ENCODE results near the gene SLC13A5. TPM values are rescaled to one million over a fixed set of nuclear protein-coding genes. Genes with fewer than 3 reads are reported as not detected.

Gene SLC13A5
- total RNA-seq, 1 experiment from 2014 or later = 0.92 TPM

DNA sequence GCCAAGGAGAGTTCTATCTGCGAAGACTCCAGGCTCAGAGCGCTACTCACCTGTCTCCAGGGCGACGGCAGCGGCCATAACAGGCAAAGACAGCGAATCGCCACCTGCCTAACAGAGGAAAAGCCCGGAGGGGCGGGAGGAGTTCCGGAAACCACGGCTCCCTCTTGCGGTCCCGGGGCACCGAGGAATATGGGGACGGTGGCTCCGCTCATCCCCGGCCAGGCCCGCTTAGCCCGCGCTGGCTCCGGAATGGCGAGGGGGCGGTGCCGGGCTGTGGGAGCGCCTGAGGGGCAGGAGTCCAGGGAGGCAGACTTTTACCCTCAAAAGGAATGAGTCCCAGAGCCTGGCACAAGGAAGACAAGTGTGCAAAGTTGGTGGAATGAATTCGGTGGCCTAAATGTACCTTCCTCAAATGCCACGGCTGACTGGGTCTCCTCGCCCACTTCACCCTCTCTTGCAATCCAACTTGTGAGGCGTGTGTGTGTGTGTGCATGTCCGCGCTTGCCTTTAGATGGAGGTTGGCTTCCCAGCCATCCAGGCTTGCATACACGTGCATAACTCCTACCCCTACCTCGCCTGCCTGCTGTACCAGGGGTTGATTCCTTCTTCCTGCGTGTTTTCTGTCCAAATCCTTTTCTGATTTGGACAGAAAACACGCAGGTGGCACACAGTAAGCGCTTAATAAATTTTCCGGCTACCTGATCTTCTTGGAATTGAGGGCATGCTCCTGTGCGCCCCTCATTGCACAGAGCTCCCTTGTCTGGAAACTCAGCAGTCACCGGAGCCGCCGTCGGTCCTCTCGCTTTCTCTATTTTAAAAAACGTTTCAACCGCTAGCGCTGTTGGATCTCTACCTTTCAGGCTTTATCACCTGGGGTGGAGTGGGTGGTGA lies 58.1 kb downstream of the SLC13A5 start:
- ChIA-PET CTCF (no interaction called here), POLR2A (ENCODE audit: unreplicated experiment) (no interaction called here)
- Histone ChIP-seq H3K79me2 (ENCODE audit: low read depth) (peaks cover 23% of the 10 kb centered on the region), H3K9me2 (ENCODE audit: insufficient read depth) (no peaks in the 10 kb centered on the region), H3K4me3 (no peak overlapping the region), H3F3A (ENCODE audit: insufficient read depth, low read depth) (peaks cover 14% of the 10 kb centered on the region), H3K4me1 (replicated peaks; ENCODE audit: insufficient read depth) (peaks cover 38% of the 10 kb centered on the region), H3K27me3 (ENCODE audit: insufficient read depth, low read depth) (no peaks in the 10 kb centered on the region), H3K36me3 (ENCODE audit: low read depth) (no peaks in the 10 kb centered on the region), H4K20me1 (ENCODE audit: insufficient read depth) (peaks cover 6% of the 10 kb centered on the region), H3K27ac (no peak overlapping the region), H3K4me2 (no peak overlapping the region), H2AFZ (no peak overlapping the region), H3K9me3 (ENCODE audit: insufficient read depth, low read depth) (no peaks in the 10 kb centered on the region)
- intact Hi-C loops (cut with micrococcal nuclease; ENCODE audit: unreplicated experiment) = no loop called here
- BruUV-seq (replicated peaks) = no TSS peak
- no peak for DNase-seq
- TF ChIP-seq CTCF (conservative IDR thresholded peaks at IDR 0.05) (no peak), EZH2 (IDR thresholded peaks at IDR 0.05; ENCODE audit: low read depth) (no peak)

GRCh38 chr17:6651919-6652452 lies 61.2 kb downstream of the SLC13A5 start:
- ChIA-PET CTCF (no interaction called here), POLR2A (ENCODE audit: unreplicated experiment) (no interaction called here)
- H3K4me2 ChIP-seq = peak overlapping the region; percentile 90
- TF ChIP-seq CTCF (conservative IDR thresholded peaks at IDR 0.05) (no peak), EZH2 (IDR thresholded peaks at IDR 0.05; ENCODE audit: low read depth) (no peak)
- H3F3A ChIP-seq (ENCODE audit: insufficient read depth, low read depth) = peaks cover 17% of the 10 kb centered on the region
- peaks cover 54% of the 10 kb centered on the region for H3K79me2 ChIP-seq (ENCODE audit: low read depth)
- peak overlapping the region; percentile 54; the same call in 1 of the 2 replicates for H3K27ac ChIP-seq
- no peaks in the 10 kb centered on the region for H3K9me3 ChIP-seq (ENCODE audit: insufficient read depth, low read depth)
- peak overlapping the region; percentile 82 for H2AFZ ChIP-seq
- BruUV-seq (replicated peaks) = TSS peak; percentile 59
- H3K9me2 ChIP-seq (ENCODE audit: insufficient read depth) = no peaks in the 10 kb centered on the region
- intact Hi-C loops (cut with micrococcal nuclease; ENCODE audit: unreplicated experiment) = no loop called here
- H4K20me1 ChIP-seq (ENCODE audit: insufficient read depth) = peaks cover 29% of the 10 kb centered on the region
- no peaks in the 10 kb centered on the region for H3K27me3 ChIP-seq (ENCODE audit: insufficient read depth, low read depth)
- peaks cover 37% of the 10 kb centered on the region for H3K4me1 ChIP-seq (replicated peaks; ENCODE audit: insufficient read depth)
- peak overlapping the region; percentile 78 for H3K4me3 ChIP-seq
- H3K36me3 ChIP-seq (ENCODE audit: low read depth) = peaks cover 17% of the 10 kb centered on the region
- no peak for DNase-seq

GRCh38 chr17:6651354-6651918 lies 61.7 kb downstream of the SLC13A5 start, which contains the start of the genes C17orf100 and MED31:
TSS of gene C17orf100 (plus strand) at chr17:6651762. CDS start at chr17:6651914, 152 bp downstream.
TSS of gene MED31 (minus strand) at chr17:6651605. CDS start at chr17:6651528, 77 bp downstream.
- BruUV-seq (replicated peaks) = no TSS peak
- peaks cover 58% of the 10 kb centered on the region for H3K79me2 ChIP-seq (ENCODE audit: low read depth)
- intact Hi-C loops (cut with micrococcal nuclease; ENCODE audit: unreplicated experiment) = no loop called here

More at GRCh38 chr17:6651354-6651918, 61.7 kb downstream of the SLC13A5 start, which contains the start of the genes C17orf100 and MED31:
- Histone ChIP-seq H3K4me3 (peak within 1 kb of the TSS; percentile 78), H3F3A (ENCODE audit: insufficient read depth, low read depth) (peaks cover 17% of the 10 kb centered on the region), H3K27ac (peak within 1 kb of the TSS; percentile 72), H3K36me3 (ENCODE audit: low read depth) (peaks cover 17% of the 10 kb centered on the region), H3K27me3 (ENCODE audit: insufficient read depth, low read depth) (no peaks in the 10 kb centered on the region), H3K9me2 (ENCODE audit: insufficient read depth) (no peaks in the 10 kb centered on the region), H3K4me1 (replicated peaks; ENCODE audit: insufficient read depth) (peaks cover 37% of the 10 kb centered on the region), H4K20me1 (ENCODE audit: insufficient read depth) (peaks cover 29% of the 10 kb centered on the region), H2AFZ (peak within 1 kb of the TSS; percentile 89), H3K9me3 (ENCODE audit: insufficient read depth, low read depth) (no peaks in the 10 kb centered on the region), H3K4me2 (peak within 1 kb of the TSS; percentile 90)
- DNase-seq = peak; percentile 89 to 98
- ChIA-PET CTCF (no interaction called here), POLR2A (ENCODE audit: unreplicated experiment) (interaction anchor here (0.7 to 0.8 kb wide), 2 partner anchors 25 to 80 kb away, joined by 3 to 8 read pairs; no protein-coding TSS in a partner anchor)
- no peak for TF ChIP-seq EZH2 (IDR thresholded peaks at IDR 0.05; ENCODE audit: low read depth)
- no peak for TF ChIP-seq CTCF (conservative IDR thresholded peaks at IDR 0.05)
